CD8-positive, alpha-beta memory T cell (primary cell): ENCODE results near the gene MBNL2. TPM values are rescaled to one million over a fixed set of nuclear protein-coding genes. Genes with fewer than 3 reads are reported as not detected.

Source experiments
- CTCF ChIA-PET: fragments of 350-600 bp; sonication (Branson Sonifier 250); formaldehyde crosslinking; loops from one replicate; lab custom pipeline; 2021; ENCODE audit warnings: antibody characterized with exemption; lab: Charles Lee
- POLR2A ChIA-PET: fragments of 350-600 bp; sonication (Branson Sonifier 250); formaldehyde crosslinking; loops from one replicate; lab custom pipeline; 2021; ENCODE audit warnings: antibody characterized with exemption; lab: Charles Lee
- DNase-seq, 5 donors: peaks; one replicate each; pipeline versions ENCODE4 v3.0.0 to v3.0.0-alpha.2; 2020 to 2022; ENCODE audit warnings: mixed read lengths in 1 of 5
- H3K27ac ChIP-seq: one replicate; pipeline ENCODE4 v1.7.0; 2013; ENCODE audit warnings: low read depth, mild to moderate bottlenecking, low read length, moderate library complexity
- H3K27me3 ChIP-seq: 2 replicates; pipeline ENCODE4 v1.7.0; 2013; ENCODE audit warnings: low read length, mild to moderate bottlenecking; ENCODE audit not compliant: insufficient read depth, poor library complexity, severe bottlenecking
- H3K36me3 ChIP-seq: 2 replicates; pipeline ENCODE4 v1.7.0; 2013; ENCODE audit warnings: mild to moderate bottlenecking, low read length, moderate library complexity; ENCODE audit not compliant: insufficient read depth
- H3K4me1 ChIP-seq: 2 replicates; pipeline ENCODE4 v1.7.0; 2013; ENCODE audit warnings: mild to moderate bottlenecking, low read length, moderate library complexity; ENCODE audit not compliant: insufficient read depth
- H3K4me3 ChIP-seq: 2 replicates; pipeline ENCODE4 v1.7.0; 2013; ENCODE audit warnings: mild to moderate bottlenecking, low read length
- H3K9me3 ChIP-seq: 2 replicates; pipeline ENCODE4 v1.7.0; 2013; ENCODE audit warnings: mild to moderate bottlenecking, low read length
- H3K27ac Mint-ChIP-seq, 8 donors: one replicate each; pipeline ENCODE4 v1.8.0; 2020 to 2021; ENCODE audit warnings: mixed read lengths in 8 of 8, mild to moderate bottlenecking in 6 of 8, inconsistent platforms in 3 of 8, moderate library complexity in 3 of 8
- H3K27me3 Mint-ChIP-seq, 2 donors: one replicate each; pipeline ENCODE4 v1.8.0; 2020 to 2021; ENCODE audit warnings: mixed read lengths in 2 of 2, mild to moderate bottlenecking in 1 of 2, moderate library complexity in 1 of 2
- H3K36me3 Mint-ChIP-seq, 3 donors: one replicate each; pipeline ENCODE4 v1.8.0; 2020 to 2021; ENCODE audit warnings: mixed read lengths in 3 of 3, inconsistent platforms in 1 of 3, mild to moderate bottlenecking in 1 of 3
- H3K4me1 Mint-ChIP-seq, 3 donors: one replicate each; pipeline ENCODE4 v1.8.0; 2020 to 2021; ENCODE audit warnings: mixed read lengths in 3 of 3, inconsistent platforms in 1 of 3, mild to moderate bottlenecking in 1 of 3
- H3K4me3 Mint-ChIP-seq, 7 donors: one replicate each; pipeline ENCODE4 v1.8.0; 2020 to 2021; ENCODE audit warnings: mixed read lengths in 7 of 7, mild to moderate bottlenecking in 6 of 7, moderate library complexity in 4 of 7, inconsistent platforms in 2 of 7
- H3K9me3 Mint-ChIP-seq, 5 donors: one replicate each; pipeline ENCODE4 v1.8.0; 2020 to 2022; ENCODE audit warnings: mixed read lengths in 5 of 5, mild to moderate bottlenecking in 3 of 5, moderate library complexity in 2 of 5, inconsistent platforms in 1 of 5
- polyA plus RNA-seq: library from polyadenylated mRNA; unstranded; fragments of 300-500 nt; fragmentation: Illumina TruSeq; gene quantifications from one replicate; pipeline ENCODE4 v1.2.3, GENCODE V29; 2021
- total RNA-seq, 2 experiments: library from RNA; stranded (reverse); gene quantifications; one replicate each; pipeline ENCODE4 v1.2.3, GENCODE V29; 2021

Gene MBNL2
- total and polyA plus RNA-seq, 3 experiments from 2014 or later, result 15.9 to 17.8 (median 17.7) TPM

DNA sequence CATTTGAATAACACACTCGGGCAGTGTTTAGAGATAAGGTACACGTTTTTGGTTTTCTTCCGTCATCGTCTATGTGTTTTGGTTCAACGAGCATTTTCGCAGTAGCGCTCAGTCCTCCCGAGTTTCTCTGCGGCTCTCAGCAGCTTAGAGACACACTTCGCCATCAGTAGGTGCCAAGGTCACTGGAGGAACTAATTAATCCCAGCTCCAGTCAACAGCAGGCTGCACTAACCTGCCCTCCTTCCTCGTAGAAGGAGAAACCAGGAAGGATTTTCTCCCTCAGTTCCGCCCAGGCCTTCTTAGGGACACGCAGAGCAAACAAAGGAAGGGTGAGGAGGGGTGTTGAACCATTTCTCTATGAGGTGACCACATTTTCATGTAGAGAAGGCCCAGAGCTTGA lies 12.6 kb downstream of the MBNL2 start:
- Mint-ChIP-seq H3K27ac (no peak overlapping the region), H3K9me3 (no peaks in the 10 kb centered on the region), H3K36me3 (peaks cover 0 to 51% (median 33%) of the 10 kb centered on the region in 3 donors), H3K4me3 (no peak overlapping the region), H3K4me1 (peaks cover 75 to 97% (median 97%) of the 10 kb centered on the region in 3 donors), H3K27me3 (no peaks in the 10 kb centered on the region)
- CTCF ChIA-PET, result no interaction called here
- Histone ChIP-seq H3K27ac (no peak overlapping the region), H3K9me3 (no peaks in the 10 kb centered on the region), H3K27me3 (no peaks in the 10 kb centered on the region), H3K4me3 (no peak overlapping the region), H3K36me3 (no peaks in the 10 kb centered on the region), H3K4me1 (peaks cover 26% of the 10 kb centered on the region)
- no peak for DNase-seq
- POLR2A ChIA-PET, result no interaction called here

DNA sequence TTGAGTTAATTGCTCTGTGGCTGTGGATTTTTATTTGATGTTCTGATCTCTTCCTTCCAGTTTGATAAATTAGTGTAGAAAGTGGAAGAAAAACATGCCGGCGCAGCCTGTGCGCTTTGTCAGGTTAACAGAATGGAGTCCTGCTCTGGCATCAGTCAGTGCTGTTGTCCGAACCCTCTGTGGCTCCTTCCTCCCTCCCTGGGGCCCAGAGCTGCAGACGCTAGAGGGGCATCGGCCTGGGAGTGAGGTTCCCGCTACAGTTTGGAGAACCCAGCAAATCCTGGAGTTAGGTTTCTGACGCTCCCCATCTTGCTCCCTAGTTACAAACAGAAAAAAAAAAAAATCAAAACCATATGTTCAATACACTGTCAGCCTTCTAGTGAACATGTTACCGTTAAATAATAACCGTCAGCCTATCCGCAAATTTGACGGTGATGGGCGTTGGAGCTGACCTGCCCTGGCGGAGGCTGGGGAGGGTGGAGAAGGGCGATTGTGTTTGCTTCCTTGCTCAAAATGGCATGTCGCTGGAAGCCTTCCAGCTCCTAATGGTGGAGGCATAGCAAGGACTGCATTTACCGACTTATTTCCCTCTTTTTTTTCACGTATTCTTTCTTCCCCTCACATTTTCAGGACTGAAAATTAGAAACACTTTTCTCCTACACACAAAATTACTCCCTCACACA lies 13.6 kb downstream of the MBNL2 start:
- ChIA-PET POLR2A (no interaction called here), CTCF (no interaction called here)

DNA sequence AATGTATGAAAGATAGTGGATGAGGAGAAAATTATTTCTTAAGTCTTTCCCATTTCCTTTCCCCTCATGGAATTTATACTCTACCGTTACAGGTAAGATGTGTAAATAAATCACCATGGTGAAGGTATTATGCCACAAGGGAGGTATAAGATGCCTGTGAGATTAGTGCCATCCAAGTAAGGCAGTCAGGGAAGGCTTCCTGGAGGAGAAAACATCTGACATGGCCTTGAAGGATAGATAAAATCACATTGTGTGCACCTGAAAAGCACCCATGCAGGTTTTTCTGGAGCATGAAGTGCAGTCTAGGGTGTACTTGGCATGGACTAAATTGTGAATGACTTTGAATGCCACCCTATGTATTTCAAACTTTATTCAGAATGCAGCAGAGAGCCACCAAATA lies 15.3 kb downstream of the MBNL2 start:
- H3K4me1 ChIP-seq, result peaks cover 33% of the 10 kb centered on the region
- H3K27me3 ChIP-seq, result no peaks in the 10 kb centered on the region
- H3K36me3 Mint-ChIP-seq, result peaks cover 0 to 36% (median 24%) of the 10 kb centered on the region in 3 donors
- H3K9me3 ChIP-seq, result no peaks in the 10 kb centered on the region
- H3K9me3 Mint-ChIP-seq, result no peaks in the 10 kb centered on the region
- H3K4me3 ChIP-seq, result no peak overlapping the region
- peak overlapping the region in 2 of 8 donors; percentile 3 to 71 for H3K27ac Mint-ChIP-seq
- no peaks in the 10 kb centered on the region for H3K36me3 ChIP-seq
- H3K4me3 Mint-ChIP-seq, result peak overlapping the region in 3 of 7 donors; percentile 1 to 61 (median 54)
- peaks cover 70 to 96% (median 95%) of the 10 kb centered on the region in 3 donors for H3K4me1 Mint-ChIP-seq
- DNase-seq, result no peak
- ChIA-PET POLR2A (no interaction called here), CTCF (no interaction called here)
- H3K27me3 Mint-ChIP-seq, result no peaks in the 10 kb centered on the region
- H3K27ac ChIP-seq, result no peak overlapping the region

More for the DNA sequence above, 13.6 kb downstream of the MBNL2 start:
- H3K4me1 ChIP-seq, result peaks cover 28% of the 10 kb centered on the region
- no peak overlapping the region for H3K4me3 Mint-ChIP-seq
- no peaks in the 10 kb centered on the region for H3K27me3 Mint-ChIP-seq
- H3K9me3 ChIP-seq, result no peaks in the 10 kb centered on the region
- peaks cover 0 to 50% (median 30%) of the 10 kb centered on the region in 3 donors for H3K36me3 Mint-ChIP-seq
- DNase-seq, result no peak
- peaks cover 71 to 97% (median 97%) of the 10 kb centered on the region in 3 donors for H3K4me1 Mint-ChIP-seq
- H3K36me3 ChIP-seq, result no peaks in the 10 kb centered on the region
- H3K4me3 ChIP-seq, result no peak overlapping the region
- no peak overlapping the region for H3K27ac ChIP-seq
- no peaks in the 10 kb centered on the region for H3K27me3 ChIP-seq
- H3K27ac Mint-ChIP-seq, result no peak overlapping the region
- H3K9me3 Mint-ChIP-seq, result no peaks in the 10 kb centered on the region

DNA sequence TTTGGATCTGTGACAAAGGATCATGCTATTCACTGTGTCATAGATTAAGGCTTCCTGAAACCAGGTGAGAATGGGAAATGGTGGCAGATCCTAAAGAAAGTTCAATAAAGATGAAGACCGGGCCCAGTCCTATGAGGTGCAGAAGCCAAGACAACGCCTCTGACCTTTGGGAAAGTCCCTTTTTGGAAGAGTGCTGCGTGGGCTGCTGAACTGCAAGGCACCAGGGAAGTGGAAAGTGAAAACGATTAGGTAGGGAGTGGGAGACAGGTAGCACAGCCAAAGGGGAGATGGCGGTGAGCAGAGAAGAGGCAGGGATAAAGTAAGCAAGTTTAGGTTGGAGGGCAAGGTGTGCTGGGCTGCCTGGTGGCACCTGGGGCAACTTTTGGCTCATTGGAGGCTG lies 16.3 kb downstream of the MBNL2 start:
- Mint-ChIP-seq H3K27ac (peak overlapping the region; percentile 2 to 88 (median 61)), H3K4me1 (peaks cover 73 to 99% (median 97%) of the 10 kb centered on the region in 3 donors), H3K4me3 (peak overlapping the region in 6 of 7 donors; percentile 8 to 62 (median 36)), H3K9me3 (no peaks in the 10 kb centered on the region), H3K27me3 (no peaks in the 10 kb centered on the region), H3K36me3 (peaks cover 0 to 34% (median 24%) of the 10 kb centered on the region in 3 donors)
- CTCF ChIA-PET, result interaction anchor here (1.6 kb wide), 1 partner anchor 8 kb away, joined by 4 read pairs; no protein-coding TSS in a partner anchor
- POLR2A ChIA-PET, result no interaction called here
- H3K9me3 ChIP-seq, result no peaks in the 10 kb centered on the region
- no peak for DNase-seq
- H3K27me3 ChIP-seq, result no peaks in the 10 kb centered on the region
- H3K4me3 ChIP-seq, result no peak overlapping the region
- peaks cover 33% of the 10 kb centered on the region for H3K4me1 ChIP-seq
- H3K36me3 ChIP-seq, result no peaks in the 10 kb centered on the region
- no peak overlapping the region for H3K27ac ChIP-seq

DNA sequence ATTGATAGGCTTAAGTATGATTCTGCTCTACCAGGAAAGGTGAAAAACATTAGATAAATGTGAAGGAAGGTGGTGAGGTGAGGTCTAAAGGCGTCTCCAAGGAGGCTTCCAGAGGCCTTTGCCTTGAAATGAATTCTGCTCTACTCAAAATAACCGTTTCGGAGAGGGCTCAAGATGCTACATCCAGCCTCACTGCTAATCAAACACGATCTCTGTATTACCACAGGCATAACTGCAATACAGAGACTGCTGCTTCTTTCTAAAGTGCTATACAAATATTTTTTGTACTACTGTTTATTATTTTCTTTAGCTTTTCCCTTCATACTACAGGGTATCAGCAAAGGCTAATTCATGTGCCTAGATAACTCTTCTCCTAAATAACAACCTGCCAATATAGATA lies 16.8 kb downstream of the MBNL2 start:
- POLR2A ChIA-PET, result no interaction called here
- Mint-ChIP-seq H3K9me3 (no peaks in the 10 kb centered on the region), H3K36me3 (peaks cover 0 to 34% (median 24%) of the 10 kb centered on the region in 3 donors), H3K27me3 (no peaks in the 10 kb centered on the region), H3K4me3 (peak overlapping the region in 5 of 7 donors; percentile 13 to 62 (median 60)), H3K4me1 (peaks cover 71 to 99% (median 97%) of the 10 kb centered on the region in 3 donors), H3K27ac (peak overlapping the region in 6 of 8 donors; percentile 2 to 88 (median 52))
- no peak overlapping the region for H3K4me3 ChIP-seq
- H3K27me3 ChIP-seq, result no peaks in the 10 kb centered on the region
- H3K27ac ChIP-seq, result no peak overlapping the region
- no peak for DNase-seq
- peaks cover 33% of the 10 kb centered on the region for H3K4me1 ChIP-seq
- H3K9me3 ChIP-seq, result no peaks in the 10 kb centered on the region
- no peaks in the 10 kb centered on the region for H3K36me3 ChIP-seq
- CTCF ChIA-PET, result interaction anchor here (1.6 kb wide), 1 partner anchor 9 kb away, joined by 4 read pairs; no protein-coding TSS in a partner anchor

DNA sequence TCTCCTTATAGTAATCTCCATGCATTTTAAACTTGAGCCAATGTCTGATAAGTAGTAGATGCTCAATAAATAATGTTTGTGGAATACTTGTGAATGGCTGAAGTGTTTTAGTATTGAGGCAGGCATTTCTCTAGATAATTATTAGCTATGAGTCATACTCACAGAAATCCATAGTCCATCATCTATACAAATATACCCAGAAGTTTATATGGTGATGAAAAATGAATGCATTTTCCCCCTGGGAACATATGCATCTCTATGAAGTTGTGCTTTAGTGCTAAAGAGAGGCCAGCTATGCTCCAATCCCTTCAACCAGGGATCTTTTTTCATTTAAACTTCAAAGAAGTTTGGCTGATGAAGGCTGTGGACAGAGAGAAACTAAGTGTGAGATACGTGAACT lies 17.2 kb downstream of the MBNL2 start:
- H3K27me3 Mint-ChIP-seq, result no peaks in the 10 kb centered on the region
- no peak overlapping the region for H3K4me3 ChIP-seq
- no peak for DNase-seq
- H3K4me1 Mint-ChIP-seq, result peaks cover 72 to 99% (median 97%) of the 10 kb centered on the region in 3 donors
- no peaks in the 10 kb centered on the region for H3K9me3 Mint-ChIP-seq
- peak overlapping the region in 1 of 8 donors; percentile 9 for H3K27ac Mint-ChIP-seq
- peaks cover 0 to 31% (median 19%) of the 10 kb centered on the region in 3 donors for H3K36me3 Mint-ChIP-seq
- H3K9me3 ChIP-seq, result no peaks in the 10 kb centered on the region
- H3K27ac ChIP-seq, result no peak overlapping the region
- no peaks in the 10 kb centered on the region for H3K36me3 ChIP-seq
- ChIA-PET CTCF (interaction anchor here (1.6 kb wide), 1 partner anchor 9 kb away, joined by 4 read pairs; no protein-coding TSS in a partner anchor), POLR2A (no interaction called here)
- no peak overlapping the region for H3K4me3 Mint-ChIP-seq
- peaks cover 33% of the 10 kb centered on the region for H3K4me1 ChIP-seq
- no peaks in the 10 kb centered on the region for H3K27me3 ChIP-seq

DNA sequence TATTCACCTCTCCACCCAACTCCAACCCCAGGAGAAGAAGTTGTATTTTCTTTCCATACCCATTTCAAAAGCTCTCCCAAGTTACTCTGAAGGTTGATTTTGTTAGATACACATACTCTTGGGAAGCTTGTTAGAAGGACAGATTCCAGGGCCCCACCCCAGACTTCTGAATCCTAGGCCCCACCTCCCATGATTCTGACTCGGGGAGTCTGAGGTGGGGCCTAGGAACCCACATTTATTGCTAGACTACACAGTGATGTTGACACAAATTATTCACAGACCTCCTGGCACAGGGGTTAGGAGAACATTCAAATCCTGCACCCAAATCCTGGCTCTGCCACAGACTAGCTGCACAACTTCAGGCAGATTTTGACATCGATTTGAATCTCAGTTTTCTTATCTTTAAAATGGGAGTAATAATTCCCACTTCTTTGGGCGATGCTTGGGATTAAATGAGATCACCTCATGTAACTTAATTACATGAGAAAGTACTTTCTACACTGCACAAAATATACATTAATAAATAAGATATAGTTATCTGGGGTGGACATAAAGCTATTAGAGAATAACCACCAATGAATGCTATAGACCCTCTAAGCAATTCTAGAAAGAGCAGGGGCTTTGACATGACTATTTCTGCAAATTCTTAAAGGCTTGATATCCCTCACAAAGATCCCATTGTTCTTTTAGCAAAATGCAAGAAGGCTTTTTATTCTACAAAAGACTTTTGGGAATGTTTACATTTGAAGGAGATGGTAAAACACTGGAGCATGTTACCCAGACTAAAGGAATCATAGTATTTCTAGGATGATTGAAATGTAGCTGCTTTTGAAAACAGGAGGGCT lies 18.0 kb downstream of the MBNL2 start:
- peak overlapping the region in 2 of 8 donors; percentile 25 to 63 for H3K27ac Mint-ChIP-seq
- POLR2A ChIA-PET, result no interaction called here
- CTCF ChIA-PET, result interaction anchor here (1.6 kb wide), 1 partner anchor 10 kb away, joined by 4 read pairs; no protein-coding TSS in a partner anchor
- Histone ChIP-seq H3K36me3 (no peaks in the 10 kb centered on the region), H3K4me3 (no peak overlapping the region), H3K27ac (no peak overlapping the region), H3K9me3 (no peaks in the 10 kb centered on the region), H3K27me3 (no peaks in the 10 kb centered on the region), H3K4me1 (peaks cover 33% of the 10 kb centered on the region)
- no peaks in the 10 kb centered on the region for H3K27me3 Mint-ChIP-seq
- H3K4me1 Mint-ChIP-seq, result peaks cover 72 to 98% (median 95%) of the 10 kb centered on the region in 3 donors
- H3K36me3 Mint-ChIP-seq, result peaks cover 0 to 25% (median 14%) of the 10 kb centered on the region in 3 donors
- H3K4me3 Mint-ChIP-seq, result no peak overlapping the region
- DNase-seq, result no peak
- H3K9me3 Mint-ChIP-seq, result no peaks in the 10 kb centered on the region
